HUDEP-2 (cell line): ENCODE results near the gene NDUFAF8.

Experiments used
- DNase-seq, 76 experiments: peaks; one replicate each; lab custom pipeline; 2025; ENCODE audit not compliant: unreplicated experiment in 76 of 76; lab: John Stamatoyannopoulos, UW

The NDUFAF8 gene

GRCh38 chr17:81237591-81238489, 1.3 kb upstream of the NDUFAF8 start:
- no peak for DNase-seq

- no peak for DNase-seq
Measured at GRCh38 chr17:81238490-81238814, 666 bp upstream of the NDUFAF8 start.

GRCh38 chr17:81239714-81240555, 817 bp downstream of the NDUFAF8 start:
- DNase-seq: peak in 15 of 76 experiments; percentile 7 to 54 (median 28)

- DNase-seq: peak in 58 of 76 experiments; percentile 12 to 76 (median 39)
Measured at GRCh38 chr17:81240761-81241160, 1.6 kb downstream of the NDUFAF8 start.

- no peak for DNase-seq
Measured at GRCh38 chr17:81241203-81241602, 2.1 kb downstream of the NDUFAF8 start.

GRCh38 chr17:81241648-81242420, 2.7 kb downstream of the NDUFAF8 start:
- DNase-seq: peak in 45 of 76 experiments; percentile 4 to 67 (median 30)

GRCh38 chr17:81242421-81243332, 3.6 kb downstream of the NDUFAF8 start:
- no peak for DNase-seq

- DNase-seq: no peak
Measured at GRCh38 chr17:81243333-81243664, 4.2 kb downstream of the NDUFAF8 start.

- DNase-seq: peak in 1 of 76 experiments; percentile 6
Measured at GRCh38 chr17:81244358-81245023, 5.4 kb downstream of the NDUFAF8 start.

GRCh38 chr17:81245024-81245664, 6.0 kb downstream of the NDUFAF8 start:
- no peak for DNase-seq

- no peak for DNase-seq
Measured at GRCh38 chr17:81245665-81246342, 6.7 kb downstream of the NDUFAF8 start.

GRCh38 chr17:81246343-81246670, 7.2 kb downstream of the NDUFAF8 start:
- no peak for DNase-seq

- no peak for DNase-seq
Measured at GRCh38 chr17:81246679-81247338, 7.7 kb downstream of the NDUFAF8 start.

- no peak for DNase-seq
Measured at GRCh38 chr17:81247339-81247990, 8.3 kb downstream of the NDUFAF8 start.

GRCh38 chr17:81248649-81249048, 9.5 kb downstream of the NDUFAF8 start:
- no peak for DNase-seq

- DNase-seq: no peak
Measured at GRCh38 chr17:81249223-81250040, 10.3 kb downstream of the NDUFAF8 start.
